B cell (primary cell): ENCODE measurements around the gene ZYG11A.

ENCODE experiments used
- EZH2 ChIP-seq: IDR thresholded peaks from 2 replicates; pipeline ENCODE4 v1.6.1; 2012; ENCODE audit warnings: borderline replicate concordance, low read depth, mild to moderate bottlenecking, moderate library complexity, low read length; ENCODE audit not compliant: insufficient read depth, poor library complexity, severe bottlenecking
- TF ChIP-seq, protein P1 (sequence below): fragments of 200-600 bp; IDR thresholded peaks from one replicate; pipeline ENCODE4 v1.8.0; 2022; ENCODE audit warnings: antibody characterized with exemption, mild to moderate bottlenecking

DNA sequence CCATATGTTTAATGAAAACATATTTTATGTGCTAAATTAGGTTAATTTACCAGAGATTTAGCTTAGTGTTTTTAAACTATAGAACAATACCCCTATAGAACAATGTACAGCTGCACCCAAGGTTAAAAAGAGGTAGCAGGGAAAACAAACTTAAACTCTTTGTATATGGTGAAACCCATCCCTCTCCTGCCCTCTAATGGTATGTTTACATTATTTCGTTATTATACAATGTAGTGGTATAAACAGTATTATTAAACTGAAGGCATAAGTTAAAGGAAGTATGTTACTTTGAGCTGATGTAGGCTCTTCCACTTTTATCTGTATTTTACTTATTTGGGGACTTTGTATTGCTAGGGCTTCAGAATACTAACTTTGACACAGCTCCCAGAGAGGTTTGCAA, 16.7 kb upstream of the ZYG11A start:
- TF ChIP-seq, protein P1, sequence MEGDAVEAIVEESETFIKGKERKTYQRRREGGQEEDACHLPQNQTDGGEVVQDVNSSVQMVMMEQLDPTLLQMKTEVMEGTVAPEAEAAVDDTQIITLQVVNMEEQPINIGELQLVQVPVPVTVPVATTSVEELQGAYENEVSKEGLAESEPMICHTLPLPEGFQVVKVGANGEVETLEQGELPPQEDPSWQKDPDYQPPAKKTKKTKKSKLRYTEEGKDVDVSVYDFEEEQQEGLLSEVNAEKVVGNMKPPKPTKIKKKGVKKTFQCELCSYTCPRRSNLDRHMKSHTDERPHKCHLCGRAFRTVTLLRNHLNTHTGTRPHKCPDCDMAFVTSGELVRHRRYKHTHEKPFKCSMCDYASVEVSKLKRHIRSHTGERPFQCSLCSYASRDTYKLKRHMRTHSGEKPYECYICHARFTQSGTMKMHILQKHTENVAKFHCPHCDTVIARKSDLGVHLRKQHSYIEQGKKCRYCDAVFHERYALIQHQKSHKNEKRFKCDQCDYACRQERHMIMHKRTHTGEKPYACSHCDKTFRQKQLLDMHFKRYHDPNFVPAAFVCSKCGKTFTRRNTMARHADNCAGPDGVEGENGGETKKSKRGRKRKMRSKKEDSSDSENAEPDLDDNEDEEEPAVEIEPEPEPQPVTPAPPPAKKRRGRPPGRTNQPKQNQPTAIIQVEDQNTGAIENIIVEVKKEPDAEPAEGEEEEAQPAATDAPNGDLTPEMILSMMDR: peak; percentile 39
- TF ChIP-seq EZH2: no peak
